B cell (primary cell): ENCODE measurements around the gene CFD.
"Not testable (repeated sequence)": the region's sequence is repeated elsewhere in the genome, so short reads cannot be mapped to it uniquely, and the experiment has no call there.

Experiments
- EZH2 ChIP-seq: IDR thresholded peaks from 2 replicates; pipeline ENCODE4 v1.6.1; 2012; ENCODE audit warnings: borderline replicate concordance, low read depth, mild to moderate bottlenecking, moderate library complexity, low read length; ENCODE audit not compliant: insufficient read depth, poor library complexity, severe bottlenecking
- TF ChIP-seq, protein P1 (sequence below): fragments of 200-600 bp; IDR thresholded peaks from one replicate; pipeline ENCODE4 v1.8.0; 2022; ENCODE audit warnings: antibody characterized with exemption, mild to moderate bottlenecking

DNA sequence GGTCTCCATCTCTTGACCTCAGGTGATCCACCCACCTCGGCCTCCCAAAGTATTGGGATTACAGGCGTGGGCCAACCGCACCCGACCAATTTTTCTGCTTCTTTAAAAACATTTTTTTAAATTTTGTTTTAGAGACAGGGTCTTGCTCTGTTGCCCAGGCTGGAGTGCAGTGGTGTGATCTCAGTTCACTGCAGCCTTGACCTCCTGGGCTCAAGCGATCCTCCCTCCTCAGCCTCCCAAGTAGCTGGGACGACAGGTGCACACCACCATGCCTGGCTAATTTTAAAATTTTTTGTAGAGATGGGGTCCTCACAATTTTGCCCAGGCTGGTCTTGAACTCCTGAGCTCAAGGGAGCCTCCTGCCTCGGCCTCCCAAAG, 16.7 kb upstream of the CFD start:
- TF ChIP-seq, protein P1, sequence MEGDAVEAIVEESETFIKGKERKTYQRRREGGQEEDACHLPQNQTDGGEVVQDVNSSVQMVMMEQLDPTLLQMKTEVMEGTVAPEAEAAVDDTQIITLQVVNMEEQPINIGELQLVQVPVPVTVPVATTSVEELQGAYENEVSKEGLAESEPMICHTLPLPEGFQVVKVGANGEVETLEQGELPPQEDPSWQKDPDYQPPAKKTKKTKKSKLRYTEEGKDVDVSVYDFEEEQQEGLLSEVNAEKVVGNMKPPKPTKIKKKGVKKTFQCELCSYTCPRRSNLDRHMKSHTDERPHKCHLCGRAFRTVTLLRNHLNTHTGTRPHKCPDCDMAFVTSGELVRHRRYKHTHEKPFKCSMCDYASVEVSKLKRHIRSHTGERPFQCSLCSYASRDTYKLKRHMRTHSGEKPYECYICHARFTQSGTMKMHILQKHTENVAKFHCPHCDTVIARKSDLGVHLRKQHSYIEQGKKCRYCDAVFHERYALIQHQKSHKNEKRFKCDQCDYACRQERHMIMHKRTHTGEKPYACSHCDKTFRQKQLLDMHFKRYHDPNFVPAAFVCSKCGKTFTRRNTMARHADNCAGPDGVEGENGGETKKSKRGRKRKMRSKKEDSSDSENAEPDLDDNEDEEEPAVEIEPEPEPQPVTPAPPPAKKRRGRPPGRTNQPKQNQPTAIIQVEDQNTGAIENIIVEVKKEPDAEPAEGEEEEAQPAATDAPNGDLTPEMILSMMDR = not testable (repeated sequence)
- TF ChIP-seq EZH2 = not testable (repeated sequence)
